HG03039 (cell line): Measurements from ENCODE around the gene BANP.
"Not testable (repeated sequence)": the region's sequence is repeated elsewhere in the genome, so short reads cannot be mapped to it uniquely, and the experiment has no call there.

Source experiments
- ATAC-seq: cut with Tn5 transposase; IDR thresholded peaks from one replicate; pipeline ENCODE4 v1.9.1; 2021; ENCODE audit warnings: mild to moderate bottlenecking, moderate library complexity; ENCODE audit not compliant: unreplicated experiment

Gene BANP

DNA sequence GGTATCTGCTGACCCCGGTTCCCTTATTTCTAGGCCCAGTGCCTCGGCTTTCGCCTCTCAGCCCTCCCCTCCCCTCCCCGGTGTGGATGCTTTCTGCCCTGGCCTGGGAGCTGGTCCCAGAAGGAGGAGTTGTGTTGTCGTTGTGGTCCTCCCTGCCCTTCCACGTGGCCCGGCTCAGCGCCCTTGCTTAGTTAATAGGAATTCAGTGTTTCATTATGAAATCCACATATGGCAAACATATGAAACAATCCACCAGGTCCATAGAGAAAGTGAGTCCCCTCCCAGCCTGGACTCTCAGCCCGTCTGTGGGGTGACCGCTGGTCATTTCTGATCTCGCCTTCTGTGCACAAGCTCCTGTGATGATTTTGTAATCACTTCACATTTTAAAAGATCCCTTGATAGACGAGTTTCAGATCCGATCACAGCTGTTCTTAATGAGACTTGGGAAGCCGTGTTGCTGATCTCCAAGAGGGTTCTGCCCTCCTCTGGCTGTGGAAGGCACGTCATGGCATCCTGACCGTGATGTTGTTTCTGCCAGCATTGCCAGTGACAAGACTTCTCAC, 112.1 kb downstream of the BANP start:
- ATAC-seq = no peak

DNA sequence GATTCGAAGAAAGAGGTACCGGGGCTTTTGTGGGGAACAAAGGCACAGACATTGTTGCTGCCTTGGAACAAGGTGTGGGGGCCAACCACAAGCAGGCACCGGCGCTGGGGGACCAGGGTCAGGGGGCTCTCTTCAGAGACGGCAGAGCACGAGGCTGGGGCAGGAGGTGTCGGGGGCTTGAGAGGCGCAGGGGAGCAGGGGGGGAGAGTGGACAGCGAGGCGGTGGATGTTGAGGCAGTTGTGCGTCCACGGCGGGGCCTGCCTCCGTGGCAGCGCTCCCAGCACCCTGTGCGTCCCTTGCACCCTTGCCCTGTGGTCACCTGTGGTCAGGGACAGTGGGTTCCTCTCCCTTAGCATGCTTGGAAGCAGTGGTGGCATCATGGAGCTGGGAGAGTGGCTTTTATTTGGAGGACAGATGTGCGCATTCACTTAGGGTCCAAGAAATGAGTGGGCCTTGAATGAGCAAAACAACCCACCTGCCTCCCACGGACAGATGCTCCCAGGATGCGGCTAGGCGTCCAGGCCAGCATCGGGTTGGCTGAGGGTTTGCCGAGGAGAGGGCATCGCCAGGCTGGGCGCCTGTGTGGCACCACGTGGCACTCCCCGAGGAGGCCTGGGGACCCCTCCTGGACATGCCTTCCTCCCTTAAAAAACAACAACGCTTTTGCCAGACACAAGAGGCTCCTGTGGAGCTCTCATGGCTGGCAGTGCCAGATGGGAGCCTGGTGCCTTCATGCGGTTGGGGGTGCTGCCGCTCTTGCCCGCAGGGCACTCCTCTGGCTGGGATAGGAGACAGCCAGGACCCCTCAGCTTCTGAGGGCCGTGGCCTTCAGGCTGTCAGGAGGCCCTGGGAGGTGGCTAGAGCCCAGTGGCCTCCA, 113.0 kb downstream of the BANP start:
- no peak for ATAC-seq

- ATAC-seq = no peak
These were observed 113.9 kb downstream of the BANP start for GRCh38 chr16:88064889-88065746.

GRCh38 chr16:88065747-88066142, 114.5 kb downstream of the BANP start:
- ATAC-seq = no peak

- no peak for ATAC-seq
These were observed 115.0 kb downstream of the BANP start for GRCh38 chr16:88066234-88066633.

DNA sequence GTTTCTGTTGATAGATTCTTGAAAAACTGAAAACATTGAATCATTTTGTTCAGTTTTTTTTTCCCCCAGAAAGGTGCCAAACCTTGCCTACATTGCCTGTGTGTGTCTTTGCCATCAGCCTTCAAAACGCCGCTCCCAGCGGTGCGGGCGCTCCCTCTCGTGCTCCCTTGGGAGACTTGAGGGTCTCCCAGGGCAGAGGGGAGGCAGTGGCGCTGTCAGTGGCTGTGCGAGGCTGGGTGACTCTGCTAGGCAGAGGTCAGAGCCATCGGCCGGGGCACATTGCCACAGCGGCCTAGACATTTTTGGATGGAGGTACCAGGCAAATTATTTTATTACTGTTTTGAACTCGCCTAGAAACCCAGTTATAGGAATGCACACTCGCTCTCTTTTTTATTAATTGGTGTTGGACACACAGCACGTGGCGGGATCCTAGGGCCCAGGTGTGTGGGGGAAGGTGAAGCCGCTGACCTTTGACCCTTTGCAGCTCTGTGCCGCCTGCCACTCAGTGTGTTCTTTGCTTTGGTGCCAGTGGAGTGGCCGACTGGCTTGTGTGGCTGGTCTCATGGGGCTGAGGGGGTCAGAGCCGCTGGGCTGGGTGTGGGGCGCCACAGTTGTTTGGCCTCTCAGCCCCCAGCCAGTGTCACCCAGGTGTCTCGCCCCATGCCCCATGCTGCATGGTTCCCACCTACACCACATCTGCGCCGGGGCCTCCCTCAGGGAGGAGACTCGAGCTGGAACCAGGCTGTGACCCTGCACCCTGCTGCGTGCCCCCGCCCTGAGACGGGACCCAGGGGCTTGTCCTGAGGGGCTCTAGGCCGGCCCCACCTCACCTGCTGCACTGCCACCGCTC, 115.7 kb downstream of the BANP start:
- ATAC-seq = no peak

- no peak for ATAC-seq
These were observed 116.5 kb downstream of the BANP start for GRCh38 chr16:88067530-88068411.

GRCh38 chr16:88068476-88069396, 117.5 kb downstream of the BANP start:
- no peak for ATAC-seq

DNA sequence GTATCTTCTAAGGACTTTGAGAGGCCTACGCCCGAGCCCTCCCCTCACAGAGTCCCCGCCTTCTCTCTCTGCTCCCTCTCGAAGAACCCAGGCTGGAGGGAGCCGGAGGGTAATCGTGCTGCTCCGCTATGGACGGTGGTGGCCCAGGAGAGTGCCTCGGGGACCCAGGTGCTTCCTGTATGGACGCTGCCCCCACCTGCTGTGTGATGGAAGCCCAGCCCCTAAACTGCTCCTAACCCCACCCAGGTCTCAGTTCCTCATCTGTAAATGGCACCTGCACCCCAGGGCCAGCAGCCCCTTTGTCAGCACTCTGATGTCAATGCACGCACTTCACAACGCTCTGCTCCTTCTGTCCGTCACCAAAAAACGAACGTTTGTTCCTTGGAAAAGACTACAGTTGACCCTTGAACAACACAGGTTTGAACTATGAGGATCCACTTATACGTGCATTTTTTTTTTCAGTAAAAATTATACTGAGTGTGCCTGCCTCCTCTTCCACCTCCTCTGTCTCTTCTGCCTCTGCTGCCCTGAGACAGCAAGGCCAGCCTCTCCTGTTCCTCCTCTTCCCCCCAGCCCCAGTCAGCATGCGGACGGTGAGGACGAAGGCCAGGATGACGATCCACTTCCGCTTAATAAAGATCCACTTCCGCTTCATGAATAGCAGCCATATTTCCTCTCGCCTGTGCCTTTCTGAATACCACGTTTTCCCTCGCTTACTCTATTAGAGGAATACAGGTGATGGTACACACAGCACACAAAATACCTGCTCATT, 118.3 kb downstream of the BANP start:
- peak; percentile 75 for ATAC-seq

DNA sequence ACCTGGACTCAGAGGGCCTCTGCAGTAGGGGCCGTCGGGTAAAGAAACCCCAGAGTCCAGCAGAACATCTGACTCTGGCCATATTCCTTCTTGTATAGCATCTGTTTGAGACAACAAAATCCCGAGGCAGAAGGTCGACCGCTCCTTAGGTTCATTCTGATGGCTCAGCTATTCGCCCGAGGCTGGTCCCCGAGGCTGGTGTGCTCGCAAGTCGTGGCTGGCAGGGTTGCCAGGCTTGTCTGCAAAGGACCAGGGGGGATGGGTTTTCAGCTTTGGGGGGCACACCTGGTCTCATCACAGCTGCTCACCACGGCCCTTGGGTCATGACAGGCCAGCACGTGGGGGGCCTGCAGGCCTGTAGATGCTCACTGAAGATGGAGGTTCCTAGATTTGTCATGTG, 119.1 kb downstream of the BANP start:
- ATAC-seq = no peak

- ATAC-seq = no peak
These were observed 119.9 kb downstream of the BANP start for GRCh38 chr16:88070989-88071625.

DNA sequence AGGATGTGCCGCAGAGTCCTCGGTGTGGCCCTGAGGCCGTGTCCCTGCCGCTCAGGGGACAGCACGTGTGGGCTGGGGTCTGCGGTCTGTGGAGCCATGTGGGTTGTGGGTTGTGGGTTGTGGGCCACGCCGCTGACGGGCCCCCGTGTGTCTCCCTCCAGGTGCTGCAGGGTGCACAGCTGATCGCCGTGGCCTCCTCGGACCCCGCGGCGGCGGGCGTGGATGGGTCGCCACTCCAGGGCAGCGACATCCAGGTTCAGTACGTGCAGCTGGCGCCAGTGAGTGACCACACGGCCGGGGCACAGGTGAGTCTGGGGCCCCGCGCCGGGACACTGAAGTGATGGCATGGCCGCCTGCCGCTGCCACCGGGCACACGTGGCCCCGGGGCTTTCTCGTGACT, 120.7 kb downstream of the BANP start:
- ATAC-seq = no peak

DNA sequence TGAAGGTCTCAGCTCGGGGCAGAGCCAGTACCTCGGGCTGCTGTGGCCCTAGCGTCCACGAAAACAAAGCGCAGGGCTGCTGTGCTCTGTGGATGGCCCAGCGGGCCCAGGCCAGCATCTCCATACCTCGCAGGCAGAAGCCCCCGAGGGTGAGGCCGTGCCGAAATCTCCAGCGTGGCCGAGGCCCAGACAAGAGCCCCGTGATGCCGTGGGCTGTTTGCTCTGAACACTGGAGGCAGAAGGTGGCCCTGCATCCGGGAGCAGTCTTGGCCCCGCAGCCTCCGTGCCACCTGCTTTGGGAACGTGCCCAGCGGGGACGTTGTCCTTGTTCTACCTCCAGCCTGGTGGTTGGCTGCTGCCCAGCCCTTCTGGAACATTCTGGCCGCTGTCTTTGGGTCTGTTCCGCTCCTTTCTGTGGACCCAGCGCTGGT, 121.4 kb downstream of the BANP start:
- no peak for ATAC-seq

- ATAC-seq = no peak
These were observed 122.0 kb downstream of the BANP start for GRCh38 chr16:88073201-88073721.

- no peak for ATAC-seq
These were observed 122.8 kb downstream of the BANP start for GRCh38 chr16:88074041-88074440.

DNA sequence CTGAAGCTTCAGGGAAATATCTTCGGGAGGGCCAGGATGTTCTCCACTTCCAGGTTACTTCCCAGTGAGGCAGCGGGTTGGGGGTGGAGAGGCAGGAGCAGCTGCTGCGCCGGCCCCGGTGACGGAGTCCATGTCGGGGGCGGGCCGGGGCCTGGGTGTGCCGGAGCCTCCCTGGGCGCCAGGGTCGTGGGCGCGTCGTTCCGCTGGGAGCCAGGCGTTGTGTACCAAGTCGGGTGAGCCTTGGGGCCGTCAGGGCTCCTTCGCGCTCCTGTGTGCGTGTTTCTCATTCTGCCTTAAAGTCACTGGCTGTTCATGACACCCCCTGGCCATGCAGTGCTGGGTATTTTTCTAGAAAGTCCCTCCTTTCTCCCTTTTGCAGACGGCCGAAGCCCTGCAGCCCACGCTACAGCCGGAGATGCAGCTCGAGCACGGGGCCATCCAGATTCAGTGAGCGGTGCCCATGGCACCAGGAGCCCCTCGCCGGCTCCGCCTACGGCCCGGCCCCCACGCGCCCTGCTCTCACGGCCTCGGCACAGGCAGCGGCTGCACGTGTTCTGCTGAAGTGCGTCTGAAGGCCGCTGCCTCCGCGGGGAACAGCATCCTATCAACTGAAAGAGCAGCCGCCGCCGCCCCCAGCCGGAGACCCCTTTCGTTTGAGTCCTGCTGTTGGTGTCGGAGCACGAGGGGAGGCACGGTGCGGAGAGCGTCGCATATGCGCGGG, 125.1 kb downstream of the BANP start:
- ATAC-seq = no peak

- not testable (repeated sequence) for ATAC-seq
These were observed 125.7 kb downstream of the BANP start for GRCh38 chr16:88076932-88077320.
